Measurements from ENCODE around the gene PACSIN1.

DNA sequence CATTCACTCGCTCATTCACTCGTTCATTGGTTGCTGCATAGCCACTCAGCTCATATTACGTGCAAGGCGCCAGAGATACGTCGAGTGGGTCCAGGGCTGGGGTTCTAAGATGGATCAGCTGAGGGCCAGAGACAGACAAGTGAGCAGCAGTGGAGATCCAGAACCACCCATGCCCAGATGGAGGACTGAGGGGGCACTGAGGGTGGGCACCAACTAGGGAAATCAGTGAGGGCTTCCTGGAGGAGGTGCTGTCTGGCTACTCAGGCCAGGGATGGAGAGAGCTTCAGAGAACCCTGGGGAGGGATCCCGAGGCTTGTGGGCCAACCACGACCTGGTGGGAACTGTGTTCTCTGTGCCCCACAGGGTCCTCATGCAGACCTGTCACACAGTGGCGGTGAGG is 90.6 kb downstream of the PACSIN1 start:
- TF ChIP-seq CBFB (IDR thresholded peaks at IDR 0.05; ENCODE audit: low read depth) = no peak
- TF ChIP-seq ETV6 (conservative IDR thresholded peaks at IDR 0.05 in 1 of 2, IDR thresholded peaks at IDR 0.05 in 1 of 2; ENCODE audit: borderline replicate concordance in 1 of 2, low read depth in 1 of 2) = no peak
- TF ChIP-seq IRF4 (IDR thresholded peaks at IDR 0.05; ENCODE audit: low read depth, low read length) = no peak
- TF ChIP-seq, protein P1, sequence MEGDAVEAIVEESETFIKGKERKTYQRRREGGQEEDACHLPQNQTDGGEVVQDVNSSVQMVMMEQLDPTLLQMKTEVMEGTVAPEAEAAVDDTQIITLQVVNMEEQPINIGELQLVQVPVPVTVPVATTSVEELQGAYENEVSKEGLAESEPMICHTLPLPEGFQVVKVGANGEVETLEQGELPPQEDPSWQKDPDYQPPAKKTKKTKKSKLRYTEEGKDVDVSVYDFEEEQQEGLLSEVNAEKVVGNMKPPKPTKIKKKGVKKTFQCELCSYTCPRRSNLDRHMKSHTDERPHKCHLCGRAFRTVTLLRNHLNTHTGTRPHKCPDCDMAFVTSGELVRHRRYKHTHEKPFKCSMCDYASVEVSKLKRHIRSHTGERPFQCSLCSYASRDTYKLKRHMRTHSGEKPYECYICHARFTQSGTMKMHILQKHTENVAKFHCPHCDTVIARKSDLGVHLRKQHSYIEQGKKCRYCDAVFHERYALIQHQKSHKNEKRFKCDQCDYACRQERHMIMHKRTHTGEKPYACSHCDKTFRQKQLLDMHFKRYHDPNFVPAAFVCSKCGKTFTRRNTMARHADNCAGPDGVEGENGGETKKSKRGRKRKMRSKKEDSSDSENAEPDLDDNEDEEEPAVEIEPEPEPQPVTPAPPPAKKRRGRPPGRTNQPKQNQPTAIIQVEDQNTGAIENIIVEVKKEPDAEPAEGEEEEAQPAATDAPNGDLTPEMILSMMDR (IDR thresholded peaks at IDR 0.05 in 2 of 3, conservative IDR thresholded peaks at IDR 0.05 in 1 of 3; ENCODE audit: control insufficient read depth in 2 of 3, extremely low read depth in 1 of 3, insufficient read depth in 1 of 3, low read depth in 3 of 3, low read length in 3 of 3) = no peak
- TF ChIP-seq ZNF24 (IDR thresholded peaks at IDR 0.05) = no peak
- TF ChIP-seq NFXL1 (IDR thresholded peaks at IDR 0.05; ENCODE audit: borderline replicate concordance) = no peak
- TF ChIP-seq ZNF274 (IDR thresholded peaks at IDR 0.05; ENCODE audit: insufficient read depth, insufficient read length) = no peak
- TF ChIP-seq RFX5 (IDR thresholded peaks at IDR 0.05; ENCODE audit: low read depth, low read length) = no peak
- TF ChIP-seq, protein P2, sequence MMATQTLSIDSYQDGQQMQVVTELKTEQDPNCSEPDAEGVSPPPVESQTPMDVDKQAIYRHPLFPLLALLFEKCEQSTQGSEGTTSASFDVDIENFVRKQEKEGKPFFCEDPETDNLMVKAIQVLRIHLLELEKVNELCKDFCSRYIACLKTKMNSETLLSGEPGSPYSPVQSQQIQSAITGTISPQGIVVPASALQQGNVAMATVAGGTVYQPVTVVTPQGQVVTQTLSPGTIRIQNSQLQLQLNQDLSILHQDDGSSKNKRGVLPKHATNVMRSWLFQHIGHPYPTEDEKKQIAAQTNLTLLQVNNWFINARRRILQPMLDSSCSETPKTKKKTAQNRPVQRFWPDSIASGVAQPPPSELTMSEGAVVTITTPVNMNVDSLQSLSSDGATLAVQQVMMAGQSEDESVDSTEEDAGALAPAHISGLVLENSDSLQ (IDR thresholded peaks at IDR 0.05) = no peak
- no peak for TF ChIP-seq GABPA (IDR thresholded peaks at IDR 0.05; ENCODE audit: low read depth)
- no peak for TF ChIP-seq EP300 (IDR thresholded peaks at IDR 0.05; ENCODE audit: borderline replicate concordance in 1 of 2, control insufficient read depth in 1 of 2, low read depth in 2 of 2, low read length in 2 of 2)
- no peak for TF ChIP-seq JUNB (IDR thresholded peaks at IDR 0.05)
- TF ChIP-seq SUZ12 (IDR thresholded peaks at IDR 0.05; ENCODE audit: unreplicated experiment) = no peak
- no peak for TF ChIP-seq SMARCA5 (IDR thresholded peaks at IDR 0.05)

All from GM12878 (cell line).